ENCODE measurements around the gene CROCC2.

CROCC2 gene

GRCh38 chr2:240873098-240873788 lies 32.9 kb upstream of the CROCC2 start:
- Mint-ChIP-seq H3K36me3 (no peaks in the 10 kb centered on the region), H3K4me1 (no peaks in the 10 kb centered on the region), H3K9me3 (no peaks in the 10 kb centered on the region), H3K27me3 (peaks cover 35% of the 10 kb centered on the region), H3K27ac (no peak overlapping the region), H3K4me3 (no peak overlapping the region)
- no peak for ATAC-seq

- no peak for ATAC-seq
- no peaks in the 10 kb centered on the region for H3K36me3 Mint-ChIP-seq
- no peak overlapping the region for H3K27ac Mint-ChIP-seq
- no peaks in the 10 kb centered on the region for H3K9me3 Mint-ChIP-seq
- no peaks in the 10 kb centered on the region for H3K4me1 Mint-ChIP-seq
- H3K27me3 Mint-ChIP-seq = peaks cover 35% of the 10 kb centered on the region
- H3K4me3 Mint-ChIP-seq = no peak overlapping the region
Measured at GRCh38 chr2:240873805-240874714, 32.1 kb upstream of the CROCC2 start.

GRCh38 chr2:240874715-240875227 lies 31.4 kb upstream of the CROCC2 start:
- no peak for ATAC-seq
- no peak overlapping the region for H3K27ac Mint-ChIP-seq
- no peaks in the 10 kb centered on the region for H3K9me3 Mint-ChIP-seq
- no peak overlapping the region for H3K4me3 Mint-ChIP-seq
- peaks cover 35% of the 10 kb centered on the region for H3K27me3 Mint-ChIP-seq
- no peaks in the 10 kb centered on the region for H3K36me3 Mint-ChIP-seq
- no peaks in the 10 kb centered on the region for H3K4me1 Mint-ChIP-seq

DNA sequence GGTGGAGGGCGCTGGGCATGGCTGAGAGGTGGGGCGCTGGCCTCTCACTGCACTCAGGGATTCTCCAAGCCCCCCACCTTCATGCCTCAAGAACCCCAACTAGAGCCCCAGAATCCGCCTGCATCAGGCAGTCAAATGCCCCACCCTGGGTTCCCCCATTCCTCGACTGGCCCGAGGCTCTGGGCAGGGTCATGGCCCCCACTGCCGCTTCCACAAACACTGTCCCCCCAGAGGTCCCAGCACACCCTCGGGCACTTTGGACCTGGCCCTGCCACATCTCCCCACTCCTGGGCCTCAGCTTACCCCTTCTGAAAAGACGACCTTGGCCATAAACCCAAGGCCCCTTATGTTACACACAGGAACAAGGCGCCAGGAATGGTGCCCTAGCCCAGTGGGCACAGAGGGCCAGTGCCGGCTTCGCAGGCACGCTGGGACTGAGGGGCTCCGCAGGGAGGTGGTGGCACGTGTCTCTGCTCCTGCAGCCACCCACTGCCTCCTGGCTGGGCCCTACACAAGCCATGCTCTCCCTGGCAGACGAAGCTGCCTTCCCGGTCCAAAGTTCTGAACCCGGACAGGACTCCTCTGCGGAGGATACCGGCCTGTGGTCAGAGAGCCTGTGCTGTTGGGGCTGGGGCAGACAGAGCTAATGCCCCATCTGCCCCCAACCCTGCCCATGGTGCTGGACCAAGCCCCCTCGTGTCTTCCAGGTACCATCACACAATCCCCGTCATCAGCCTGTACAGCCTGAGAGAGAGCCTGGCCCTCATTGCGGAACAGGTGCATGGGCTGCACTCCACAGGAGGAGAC lies 30.7 kb upstream of the CROCC2 start:
- H3K27me3 Mint-ChIP-seq = peaks cover 35% of the 10 kb centered on the region
- no peak for ATAC-seq
- H3K4me1 Mint-ChIP-seq = no peaks in the 10 kb centered on the region
- H3K9me3 Mint-ChIP-seq = no peaks in the 10 kb centered on the region
- H3K36me3 Mint-ChIP-seq = no peaks in the 10 kb centered on the region
- no peak overlapping the region for H3K4me3 Mint-ChIP-seq
- H3K27ac Mint-ChIP-seq = no peak overlapping the region

GRCh38 chr2:240876035-240876474 lies 30.1 kb upstream of the CROCC2 start:
- Mint-ChIP-seq H3K4me1 (no peaks in the 10 kb centered on the region), H3K4me3 (no peak overlapping the region), H3K9me3 (no peaks in the 10 kb centered on the region), H3K36me3 (no peaks in the 10 kb centered on the region), H3K27me3 (peaks cover 28% of the 10 kb centered on the region), H3K27ac (no peak overlapping the region)
- ATAC-seq = no peak

- Mint-ChIP-seq H3K4me1 (no peaks in the 10 kb centered on the region), H3K36me3 (no peaks in the 10 kb centered on the region), H3K4me3 (no peak overlapping the region), H3K27ac (no peak overlapping the region), H3K9me3 (no peaks in the 10 kb centered on the region), H3K27me3 (peaks cover 22% of the 10 kb centered on the region)
- no peak for ATAC-seq
Measured at GRCh38 chr2:240876475-240877251, 29.5 kb upstream of the CROCC2 start.

DNA sequence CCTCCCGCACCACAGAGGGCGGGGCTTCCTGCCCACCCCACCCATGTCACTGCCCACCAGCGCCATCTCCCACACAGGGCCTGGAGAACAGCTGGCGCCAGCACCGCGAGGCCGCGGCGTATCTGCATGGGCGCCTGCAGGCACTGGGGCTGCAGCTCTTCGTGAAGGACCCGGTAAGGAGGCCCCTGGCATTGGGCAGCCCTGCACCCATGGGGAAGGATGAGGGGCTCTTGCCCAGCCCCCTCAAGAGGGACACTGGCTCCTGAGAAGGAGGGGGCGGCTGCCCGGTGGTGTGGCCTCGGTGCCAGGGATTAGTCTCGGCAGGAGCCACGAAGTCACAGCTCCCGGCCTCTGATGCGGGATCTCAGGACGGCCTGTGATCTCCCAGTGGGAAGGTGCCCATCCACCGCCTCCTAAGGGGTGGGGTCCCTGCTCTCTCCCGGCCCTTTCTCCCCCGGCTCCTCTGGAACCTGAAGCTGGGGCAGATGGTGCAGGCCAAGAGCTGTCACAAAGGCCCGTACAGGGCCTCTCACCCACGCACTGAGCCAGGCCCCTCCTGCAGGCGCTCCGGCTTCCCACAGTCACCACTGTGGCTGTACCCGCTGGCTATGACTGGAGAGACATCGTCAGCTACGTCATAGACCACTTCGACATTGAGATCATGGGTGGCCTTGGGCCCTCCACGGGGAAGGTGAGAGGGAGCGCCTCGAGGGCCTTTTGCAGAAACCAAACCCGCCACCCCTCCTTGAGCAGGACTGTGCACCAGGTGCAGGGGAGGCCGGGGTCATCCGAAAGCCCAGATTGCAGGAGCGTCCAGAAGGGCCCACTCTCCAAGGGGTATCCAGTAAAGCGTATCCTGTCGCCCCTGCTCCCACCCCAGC lies 28.4 kb upstream of the CROCC2 start:
- H3K4me3 Mint-ChIP-seq = no peak overlapping the region
- no peaks in the 10 kb centered on the region for H3K36me3 Mint-ChIP-seq
- H3K9me3 Mint-ChIP-seq = no peaks in the 10 kb centered on the region
- H3K27ac Mint-ChIP-seq = no peak overlapping the region
- H3K4me1 Mint-ChIP-seq = no peaks in the 10 kb centered on the region
- H3K27me3 Mint-ChIP-seq = peaks cover 17% of the 10 kb centered on the region
- no peak for ATAC-seq

- Mint-ChIP-seq H3K4me3 (no peak overlapping the region), H3K36me3 (no peaks in the 10 kb centered on the region), H3K9me3 (no peaks in the 10 kb centered on the region), H3K4me1 (no peaks in the 10 kb centered on the region), H3K27ac (no peak overlapping the region), H3K27me3 (peaks cover 17% of the 10 kb centered on the region)
- no peak for ATAC-seq
Measured at GRCh38 chr2:240878341-240878936, 27.7 kb upstream of the CROCC2 start.

DNA sequence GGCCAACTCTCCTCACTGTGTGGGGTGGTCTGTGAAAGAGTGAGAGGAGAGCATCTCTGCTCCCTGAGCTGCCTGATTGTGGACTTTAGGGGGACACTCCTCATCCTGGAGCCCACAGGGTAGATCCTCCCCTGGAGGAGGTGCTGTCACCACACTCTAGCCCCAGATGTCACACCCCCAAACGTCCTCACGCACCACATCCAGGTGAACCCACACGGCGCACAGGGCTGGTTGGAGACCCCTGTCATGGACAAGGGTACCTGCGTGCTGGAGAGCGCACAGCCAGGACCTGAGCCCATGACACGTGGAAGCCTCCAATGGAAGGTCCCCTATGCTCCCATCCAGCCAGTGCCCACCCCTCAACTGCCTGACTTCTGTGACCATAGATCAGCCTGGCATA lies 27.0 kb upstream of the CROCC2 start:
- no peak overlapping the region for H3K27ac Mint-ChIP-seq
- no peaks in the 10 kb centered on the region for H3K4me1 Mint-ChIP-seq
- no peaks in the 10 kb centered on the region for H3K36me3 Mint-ChIP-seq
- ATAC-seq = no peak
- H3K27me3 Mint-ChIP-seq = peaks cover 17% of the 10 kb centered on the region
- no peak overlapping the region for H3K4me3 Mint-ChIP-seq
- no peaks in the 10 kb centered on the region for H3K9me3 Mint-ChIP-seq

- Mint-ChIP-seq H3K27me3 (no peaks in the 10 kb centered on the region), H3K4me1 (no peaks in the 10 kb centered on the region), H3K27ac (no peak overlapping the region), H3K9me3 (no peaks in the 10 kb centered on the region), H3K4me3 (no peak overlapping the region), H3K36me3 (no peaks in the 10 kb centered on the region)
- no peak for ATAC-seq
Measured at GRCh38 chr2:240881913-240882312, 24.2 kb upstream of the CROCC2 start.

DNA sequence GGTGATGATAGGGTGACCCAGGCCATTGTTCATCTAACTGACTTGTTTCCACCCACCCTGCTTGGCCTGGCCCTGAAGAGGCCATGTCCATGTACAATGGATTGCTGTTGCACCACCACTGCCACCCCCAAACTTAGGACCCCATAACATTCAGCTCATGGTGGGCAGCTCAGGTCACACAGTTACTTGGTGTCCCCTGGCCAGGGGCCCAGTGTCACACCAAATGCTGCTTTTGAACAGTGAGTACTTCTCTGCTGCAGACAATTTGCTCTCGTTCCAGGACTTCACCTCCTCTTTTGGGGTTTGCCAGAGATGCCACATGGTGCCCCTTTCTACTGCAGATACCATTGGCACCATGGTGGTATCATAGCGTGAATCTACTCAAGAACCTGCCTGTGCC lies 21.9 kb upstream of the CROCC2 start:
- H3K27ac Mint-ChIP-seq = no peak overlapping the region
- no peak for ATAC-seq
- H3K9me3 Mint-ChIP-seq = no peaks in the 10 kb centered on the region
- no peaks in the 10 kb centered on the region for H3K27me3 Mint-ChIP-seq
- no peak overlapping the region for H3K4me3 Mint-ChIP-seq
- no peaks in the 10 kb centered on the region for H3K36me3 Mint-ChIP-seq
- H3K4me1 Mint-ChIP-seq = no peaks in the 10 kb centered on the region

- Mint-ChIP-seq H3K36me3 (no peaks in the 10 kb centered on the region), H3K4me1 (no peaks in the 10 kb centered on the region), H3K9me3 (no peaks in the 10 kb centered on the region), H3K27me3 (no peaks in the 10 kb centered on the region), H3K27ac (no peak overlapping the region), H3K4me3 (no peak overlapping the region)
- ATAC-seq = no peak
Measured at GRCh38 chr2:240884745-240885144, 21.4 kb upstream of the CROCC2 start.

DNA sequence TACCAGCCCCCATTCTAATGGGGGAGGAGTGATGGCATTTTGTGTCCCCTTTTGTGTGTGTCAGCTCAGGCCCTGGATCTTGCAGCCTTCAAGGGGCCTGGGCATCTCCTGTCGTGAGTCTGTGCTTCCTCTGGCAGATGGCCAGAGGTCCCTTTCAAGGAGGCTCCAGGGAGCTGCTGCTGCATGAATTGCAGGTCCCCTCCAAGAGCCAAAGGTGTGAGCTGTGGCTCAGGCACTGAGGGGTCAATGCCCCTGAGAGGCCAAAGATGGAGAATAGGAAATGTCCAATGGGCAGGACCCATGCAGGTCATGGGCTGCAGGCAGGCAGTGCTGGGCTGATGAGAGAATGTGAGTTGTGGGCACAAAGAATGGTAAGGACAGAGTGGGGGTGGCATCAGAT lies 20.6 kb upstream of the CROCC2 start:
- Mint-ChIP-seq H3K4me1 (no peaks in the 10 kb centered on the region), H3K9me3 (no peaks in the 10 kb centered on the region), H3K4me3 (no peak overlapping the region), H3K27me3 (no peaks in the 10 kb centered on the region), H3K36me3 (no peaks in the 10 kb centered on the region), H3K27ac (no peak overlapping the region)
- no peak for ATAC-seq
